A673 (cell line): ENCODE results near the gene SHANK1. TPM values are rescaled to one million over a fixed set of nuclear protein-coding genes. Genes with fewer than 3 reads are reported as not detected.
A peak's percentile ranks its signal among the peaks of the same experiment; 100 is the strongest.

Experiments used
- BruUV-seq: library from RNA; stranded (reverse); fragments of 400-500 nt; replicated peaks from 2 replicates; lab custom pipeline; 2021; lab: Mats Ljungman, UMichigan
- CTCF ChIA-PET: fragments of 300-600 bp; sonication (Branson Sonifier 250); formaldehyde crosslinking; loops from one replicate; lab custom pipeline; 2022; ENCODE audit warnings: antibody characterized with exemption; lab: Charles Lee
- POLR2A ChIA-PET: fragments of 300-600 bp; sonication (Branson Sonifier 250); formaldehyde crosslinking; loops from one replicate; lab custom pipeline; 2022; ENCODE audit warnings: antibody characterized with exemption; ENCODE audit not compliant: low non-redundant PET; lab: Charles Lee
- DNase-seq: peaks from one replicate; pipeline ENCODE4 v3.0.0-alpha.2; 2015; ENCODE audit warnings: low spot score
- H3K27ac ChIP-seq: fragments of 200-600 bp; sonication (generic); 2 replicates; pipeline ENCODE4 v1.5.1; 2016; ENCODE audit warnings: mixed run types, low read depth, mild to moderate bottlenecking, mixed read lengths, antibody characterized with exemption, low read length; ENCODE audit not compliant: poor library complexity, severe bottlenecking
- H3K27me3 ChIP-seq: fragments of 200-600 bp; sonication (generic); replicated peaks from 2 replicates; pipeline ENCODE4 v1.6.1; 2017; ENCODE audit warnings: mixed run types, low read depth, mild to moderate bottlenecking, mixed read lengths, antibody characterized with exemption, low read length; ENCODE audit not compliant: insufficient read depth, poor library complexity
- H3K36me3 ChIP-seq: fragments of 200-600 bp; sonication (generic); 2 replicates; pipeline ENCODE4 v1.6.1; 2016; ENCODE audit warnings: mixed run types, mild to moderate bottlenecking, mixed read lengths, antibody characterized with exemption, low read length; ENCODE audit not compliant: insufficient read depth, poor library complexity, severe bottlenecking
- H3K4me1 ChIP-seq: fragments of 200-600 bp; sonication (generic); 2 replicates; pipeline ENCODE4 v1.6.1; 2017; ENCODE audit warnings: mixed run types, mild to moderate bottlenecking, mixed read lengths, antibody characterized with exemption, low read length; ENCODE audit not compliant: insufficient read depth, poor library complexity, severe bottlenecking
- H3K4me3 ChIP-seq: fragments of 200-600 bp; sonication (generic); 2 replicates; pipeline ENCODE4 v1.5.1; 2016; ENCODE audit warnings: low read depth, mixed run types, mild to moderate bottlenecking, mixed read lengths, low read length; ENCODE audit not compliant: poor library complexity, severe bottlenecking
- H3K9me3 ChIP-seq: fragments of 200-600 bp; sonication (generic); 2 replicates; pipeline ENCODE4 v1.6.1; 2016; ENCODE audit warnings: mixed run types, low read depth, mild to moderate bottlenecking, mixed read lengths, antibody characterized with exemption, low read length; ENCODE audit not compliant: poor library complexity, severe bottlenecking
- CTCF ChIP-seq: fragments of 300-800, 200-600 bp; sonication (generic); conservative IDR thresholded peaks from 2 replicates; pipeline ENCODE4 v1.5.1; 2017; ENCODE audit warnings: low read depth, mild to moderate bottlenecking, antibody characterized with exemption, low read length, moderate library complexity, mixed read lengths
- EZH2 ChIP-seq: fragments of 200-600 bp; sonication (generic); IDR thresholded peaks from 2 replicates; pipeline ENCODE4 v1.6.1; 2017; ENCODE audit warnings: borderline replicate concordance, low read depth, mild to moderate bottlenecking, mixed read lengths, antibody characterized with exemption, low read length; ENCODE audit not compliant: poor library complexity, severe bottlenecking
- intact Hi-C: fragments of 100-400 bp; cut with micrococcal nuclease; formaldehyde crosslinking; loops from one replicate; pipeline ENCODE4 v1.10.0; 2022; ENCODE audit not compliant: unreplicated experiment
- total RNA-seq: library from RNA; stranded (reverse); gene quantifications from 2 replicates; pipeline ENCODE4 v1.2.3, GENCODE V29; 2021

SHANK1 gene
- total RNA-seq, 1 experiment from 2014 or later: 69.7 TPM

GRCh38 chr19:50632151-50632835 is 87.3 kb downstream of the SHANK1 start:
- no peaks in the 10 kb centered on the region for H3K36me3 ChIP-seq
- CTCF ChIA-PET: no interaction called here
- H3K4me1 ChIP-seq: no peaks in the 10 kb centered on the region
- H3K27ac ChIP-seq: no peak overlapping the region
- no peak overlapping the region for H3K4me3 ChIP-seq
- intact Hi-C loops: no loop called here
- H3K9me3 ChIP-seq: peaks cover 12% of the 10 kb centered on the region
- no TSS peak for BruUV-seq
- H3K27me3 ChIP-seq: no peaks in the 10 kb centered on the region
- POLR2A ChIA-PET: no interaction called here
- 0 out of 2 replicates have a peak, but pooled peaks have one; percentile 28 for TF ChIP-seq CTCF
- no peak for TF ChIP-seq EZH2
- DNase-seq: no peak

GRCh38 chr19:50629801-50630200 is 89.8 kb downstream of the SHANK1 start:
- no peak for TF ChIP-seq EZH2
- no peak for TF ChIP-seq CTCF
- BruUV-seq: no TSS peak
- CTCF ChIA-PET: no interaction called here

GRCh38 chr19:50629194-50629593 is 90.4 kb downstream of the SHANK1 start:
- no peaks in the 10 kb centered on the region for H3K4me1 ChIP-seq
- POLR2A ChIA-PET: no interaction called here
- no TSS peak for BruUV-seq
- DNase-seq: no peak
- H3K9me3 ChIP-seq: peaks cover 10% of the 10 kb centered on the region
- H3K27me3 ChIP-seq: no peaks in the 10 kb centered on the region
- CTCF ChIA-PET: no interaction called here
- no peak overlapping the region for H3K27ac ChIP-seq
- no peak overlapping the region for H3K4me3 ChIP-seq
- H3K36me3 ChIP-seq: no peaks in the 10 kb centered on the region
- intact Hi-C loops: no loop called here
- TF ChIP-seq CTCF (no peak), EZH2 (no peak)

More at GRCh38 chr19:50629801-50630200, 89.8 kb downstream of the SHANK1 start:
- intact Hi-C loops: no loop called here
- no peak overlapping the region for H3K4me3 ChIP-seq
- no peaks in the 10 kb centered on the region for H3K27me3 ChIP-seq
- DNase-seq: no peak
- no peaks in the 10 kb centered on the region for H3K36me3 ChIP-seq
- H3K27ac ChIP-seq: no peak overlapping the region
- POLR2A ChIA-PET: no interaction called here
- no peaks in the 10 kb centered on the region for H3K4me1 ChIP-seq
- H3K9me3 ChIP-seq: peaks cover 12% of the 10 kb centered on the region
